DOHH2 (cell line): ENCODE results near the gene CLIC4.

ENCODE experiments used
- EZH2phosphoT487 ChIP-seq: fragments of 200-600 bp; sonication (generic); IDR thresholded peaks from 2 replicates; pipeline ENCODE4 v1.6.1; 2017; ENCODE audit warnings: borderline replicate concordance, mild to moderate bottlenecking, antibody characterized with exemption, low read length, moderate library complexity, mixed read lengths
- TF ChIP-seq, protein P1 (sequence below): fragments of 200-600 bp; sonication (generic); IDR thresholded peaks from one replicate; pipeline ENCODE4 v1.5.1; 2014; ENCODE audit warnings: antibody characterized with exemption, mild to moderate bottlenecking, low read depth, low read length; ENCODE audit not compliant: poor library complexity, severe bottlenecking

DNA sequence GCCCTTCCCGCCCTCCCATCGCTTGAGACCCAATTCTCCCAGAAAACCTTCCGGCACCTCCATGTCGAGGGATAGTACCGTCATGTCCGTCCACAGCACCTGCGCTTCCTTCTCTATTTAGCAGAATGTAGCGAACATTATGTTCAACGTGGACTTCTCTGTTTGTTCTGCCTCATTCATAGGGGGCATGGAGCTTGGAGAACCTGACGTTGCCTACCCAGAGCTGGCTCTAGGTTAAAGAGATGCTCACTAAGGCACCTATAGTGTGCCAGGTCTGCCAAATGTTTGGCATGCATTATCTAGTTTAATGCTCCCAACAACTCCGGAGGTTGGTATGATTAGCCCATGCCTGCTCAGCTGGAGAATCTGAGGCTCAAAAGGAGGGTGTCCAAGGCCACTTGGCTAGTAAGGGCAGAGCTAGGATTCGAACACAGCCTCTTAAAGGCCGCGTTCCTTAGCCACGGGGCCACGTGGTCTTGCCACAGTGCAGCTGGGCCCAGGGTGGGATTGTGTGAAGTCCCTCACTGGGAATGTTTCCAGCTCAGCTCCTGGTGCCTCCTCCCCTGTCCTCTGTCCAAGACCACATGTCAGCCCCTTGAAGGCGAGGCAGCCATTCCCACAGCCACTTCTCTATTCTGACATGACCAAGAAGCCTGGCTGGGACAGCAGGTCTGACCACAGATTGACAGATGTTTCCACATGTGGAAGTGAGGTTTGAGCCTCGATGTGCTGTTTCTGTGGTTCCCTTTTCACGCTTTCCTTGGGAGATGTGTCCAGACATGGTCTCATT, 127.0 kb downstream of the CLIC4 start:
- TF ChIP-seq, protein P1, sequence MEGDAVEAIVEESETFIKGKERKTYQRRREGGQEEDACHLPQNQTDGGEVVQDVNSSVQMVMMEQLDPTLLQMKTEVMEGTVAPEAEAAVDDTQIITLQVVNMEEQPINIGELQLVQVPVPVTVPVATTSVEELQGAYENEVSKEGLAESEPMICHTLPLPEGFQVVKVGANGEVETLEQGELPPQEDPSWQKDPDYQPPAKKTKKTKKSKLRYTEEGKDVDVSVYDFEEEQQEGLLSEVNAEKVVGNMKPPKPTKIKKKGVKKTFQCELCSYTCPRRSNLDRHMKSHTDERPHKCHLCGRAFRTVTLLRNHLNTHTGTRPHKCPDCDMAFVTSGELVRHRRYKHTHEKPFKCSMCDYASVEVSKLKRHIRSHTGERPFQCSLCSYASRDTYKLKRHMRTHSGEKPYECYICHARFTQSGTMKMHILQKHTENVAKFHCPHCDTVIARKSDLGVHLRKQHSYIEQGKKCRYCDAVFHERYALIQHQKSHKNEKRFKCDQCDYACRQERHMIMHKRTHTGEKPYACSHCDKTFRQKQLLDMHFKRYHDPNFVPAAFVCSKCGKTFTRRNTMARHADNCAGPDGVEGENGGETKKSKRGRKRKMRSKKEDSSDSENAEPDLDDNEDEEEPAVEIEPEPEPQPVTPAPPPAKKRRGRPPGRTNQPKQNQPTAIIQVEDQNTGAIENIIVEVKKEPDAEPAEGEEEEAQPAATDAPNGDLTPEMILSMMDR, result no peak
- no peak for TF ChIP-seq EZH2phosphoT487
